Neural cell (in vitro differentiated cells): ENCODE data around the gene VAV3.

Source experiments
- CTCF ChIP-seq: fragments of 450-650 bp; IDR thresholded peaks from 2 replicates; pipeline ENCODE4 v1.5.1; 2014; ENCODE audit warnings: antibody characterized with exemption, mild to moderate bottlenecking, moderate library complexity; ENCODE audit not compliant: poor library complexity, severe bottlenecking
- EZH2 ChIP-seq: fragments of 200-600, 300-800 bp; shearing (Covaris generic), sonication (generic); IDR thresholded peaks from 2 replicates; pipeline ENCODE4 v1.6.1; 2014; ENCODE audit warnings: antibody characterized with exemption, low read length, borderline replicate concordance, mild to moderate bottlenecking; ENCODE audit not compliant: insufficient read depth, poor library complexity, severe bottlenecking
- MXI1 ChIP-seq: fragments of 450-650 bp; conservative IDR thresholded peaks from 2 replicates; pipeline ENCODE4 v1.6.1; 2014; ENCODE audit warnings: antibody characterized with exemption, mild to moderate bottlenecking; ENCODE audit not compliant: poor library complexity, severe bottlenecking
- POLR2AphosphoS5 ChIP-seq: IDR thresholded peaks from 2 replicates; pipeline ENCODE4 v1.6.1; 2012
- RAD21 ChIP-seq: fragments of 450-650 bp; conservative IDR thresholded peaks from 2 replicates; pipeline ENCODE4 v1.6.1; 2014; ENCODE audit warnings: antibody characterized with exemption, mild to moderate bottlenecking, moderate library complexity
- SMC3 ChIP-seq: fragments of 450-650 bp; conservative IDR thresholded peaks from 2 replicates; pipeline ENCODE4 v1.6.1; 2014; ENCODE audit warnings: antibody characterized with exemption, mild to moderate bottlenecking, moderate library complexity; ENCODE audit not compliant: poor library complexity
- TAF1 ChIP-seq: IDR thresholded peaks from 2 replicates; pipeline ENCODE4 v1.6.1; 2012; ENCODE audit warnings: low read depth

- TF ChIP-seq CTCF (peak; percentile 56), RAD21 (peak; percentile 65), EZH2 (no peak), POLR2AphosphoS5 (no peak), TAF1 (no peak), SMC3 (no peak), MXI1 (no peak)
Measured at GRCh38 chr1:107748531-107748930, 216.4 kb downstream of the VAV3 start.
